GM21786 (cell line): Measurements from ENCODE around the gene PALD1.
"Not testable (repeated sequence)": the region's sequence is repeated elsewhere in the genome, so short reads cannot be mapped to it uniquely, and the experiment has no call there.

Source experiments
- ATAC-seq: cut with Tn5 transposase; IDR thresholded peaks from one replicate; pipeline ENCODE4 v1.9.1; 2021; ENCODE audit not compliant: unreplicated experiment

PALD1 gene

DNA sequence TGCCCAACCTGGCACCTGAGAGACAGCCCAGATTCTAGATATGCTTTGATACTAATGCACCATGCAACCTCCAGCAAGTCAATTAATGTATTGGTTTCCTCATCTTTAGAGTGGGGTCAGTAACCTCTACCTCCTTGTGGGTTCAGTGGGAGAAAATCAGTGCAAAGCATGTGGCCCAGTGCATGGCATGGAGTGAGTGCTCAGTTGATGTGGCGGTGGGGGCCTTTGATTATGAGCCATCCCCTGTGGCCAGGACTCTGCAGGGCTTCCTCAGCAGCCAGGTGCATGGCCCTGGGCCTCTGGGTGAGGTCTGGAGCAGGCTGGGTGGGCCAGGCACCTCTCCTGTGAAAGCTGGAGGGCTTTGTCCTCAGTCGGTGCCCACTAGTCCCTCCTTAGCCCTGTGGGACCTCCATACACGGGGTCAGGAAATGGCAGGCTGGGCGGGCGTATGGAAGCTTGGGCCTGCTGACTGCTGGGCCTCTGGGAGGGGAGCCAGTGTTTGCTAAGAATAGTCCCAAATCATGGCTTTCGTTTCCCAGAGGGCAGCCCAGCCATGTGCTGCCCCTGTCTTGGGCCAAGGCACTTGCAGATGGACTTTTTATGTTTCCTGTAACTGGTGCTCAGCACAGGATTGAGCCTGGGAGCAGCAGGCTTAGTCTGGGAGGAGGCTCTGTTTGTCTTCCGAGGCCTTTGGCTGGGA, 3.4 kb downstream of the PALD1 start:
- ATAC-seq, result no peak

DNA sequence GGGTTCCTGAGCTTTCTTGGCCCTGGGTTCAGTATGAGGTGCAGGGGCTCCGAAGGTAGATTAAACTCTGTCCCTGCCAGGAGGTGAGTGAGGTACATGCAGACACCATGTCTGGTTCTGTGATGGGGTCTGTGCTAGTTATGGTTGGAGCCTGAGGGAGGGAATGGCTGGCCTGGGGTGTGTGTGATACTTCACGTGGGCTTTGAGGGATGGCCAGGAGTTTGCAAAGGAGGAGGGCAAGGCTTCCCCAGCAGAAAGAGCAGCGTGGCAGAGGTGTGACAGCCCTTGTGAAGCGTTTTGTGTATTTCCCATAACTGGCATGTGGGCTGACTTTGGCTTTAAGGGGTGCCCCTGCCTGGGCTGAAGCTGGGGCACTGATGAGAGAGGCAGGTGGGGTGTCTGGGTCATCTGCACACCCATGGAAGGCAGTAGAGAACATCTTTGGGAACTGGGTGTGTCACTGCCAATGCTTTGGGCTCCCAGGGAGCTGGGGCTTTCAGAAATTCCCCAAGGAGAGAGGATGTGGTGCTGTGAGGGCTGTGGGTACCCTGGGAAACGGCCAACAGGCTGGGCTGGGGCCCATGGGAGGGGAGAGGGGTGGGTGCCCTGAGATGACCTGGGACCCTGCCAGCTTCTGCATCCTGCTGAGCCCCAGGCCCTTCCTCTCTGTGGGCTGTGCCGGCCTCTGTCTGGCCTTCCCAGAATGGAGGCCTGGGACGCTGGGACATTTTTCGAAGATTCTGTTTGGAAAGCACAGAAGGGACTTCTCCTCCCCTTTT, 4.6 kb downstream of the PALD1 start:
- ATAC-seq, result no peak

DNA sequence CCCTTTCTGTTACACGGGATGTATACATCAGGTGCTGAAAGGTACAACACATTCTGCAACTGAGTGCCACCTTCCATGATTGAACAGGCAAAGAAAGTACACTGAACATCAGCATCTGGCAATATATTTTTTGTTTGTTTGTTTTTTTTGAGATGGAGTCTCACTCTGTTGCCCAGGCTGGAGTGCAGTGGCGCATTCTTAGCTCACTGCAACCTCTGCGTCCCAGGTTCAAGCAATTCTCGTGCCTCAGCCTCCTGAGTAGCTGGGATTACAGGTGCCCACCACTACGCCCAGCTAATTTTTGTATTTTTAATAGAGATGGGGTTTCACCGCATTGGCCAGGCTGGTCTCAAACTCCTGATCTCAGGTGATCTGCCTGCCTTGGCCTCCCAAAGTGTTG, 5.3 kb downstream of the PALD1 start:
- not testable (repeated sequence) for ATAC-seq

DNA sequence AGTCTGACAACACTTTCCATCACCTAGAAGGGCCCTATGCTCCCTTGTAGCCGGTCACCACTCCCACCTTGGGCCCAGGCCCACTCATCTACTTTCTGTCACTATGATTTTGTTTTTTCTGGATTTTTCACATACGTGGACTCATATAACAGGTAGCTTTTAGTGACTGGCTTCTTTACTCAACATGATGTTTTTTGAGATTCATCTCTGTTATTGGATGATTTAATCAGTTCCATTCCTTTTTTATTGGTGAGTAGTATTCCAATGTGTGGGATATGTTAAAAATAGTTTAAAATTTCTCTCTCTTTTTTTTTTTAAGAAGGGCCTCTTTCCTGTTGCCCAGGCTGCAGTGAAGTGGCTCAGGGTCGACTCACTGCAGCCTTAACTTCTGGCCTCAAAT, 9.3 kb downstream of the PALD1 start:
- ATAC-seq, result no peak

DNA sequence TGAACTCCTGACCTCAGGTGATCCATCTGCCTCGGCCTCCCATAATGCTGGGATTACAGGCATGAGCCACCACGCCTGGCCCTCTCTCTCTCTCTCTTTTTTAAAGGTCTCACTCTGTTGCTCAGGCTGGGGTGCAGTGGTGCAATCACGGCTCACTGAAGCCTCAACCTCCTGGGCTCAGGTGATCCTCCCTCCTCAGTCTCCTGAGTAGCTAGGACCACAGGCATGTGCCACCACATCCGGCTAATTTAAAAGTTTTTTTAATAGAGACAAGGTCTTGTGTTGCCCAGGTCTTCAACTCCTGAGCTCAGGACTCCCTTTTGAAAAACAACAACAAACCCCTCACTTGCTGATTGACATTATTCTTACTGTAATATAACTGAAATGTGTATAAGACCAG, 11.6 kb downstream of the PALD1 start:
- no peak for ATAC-seq

DNA sequence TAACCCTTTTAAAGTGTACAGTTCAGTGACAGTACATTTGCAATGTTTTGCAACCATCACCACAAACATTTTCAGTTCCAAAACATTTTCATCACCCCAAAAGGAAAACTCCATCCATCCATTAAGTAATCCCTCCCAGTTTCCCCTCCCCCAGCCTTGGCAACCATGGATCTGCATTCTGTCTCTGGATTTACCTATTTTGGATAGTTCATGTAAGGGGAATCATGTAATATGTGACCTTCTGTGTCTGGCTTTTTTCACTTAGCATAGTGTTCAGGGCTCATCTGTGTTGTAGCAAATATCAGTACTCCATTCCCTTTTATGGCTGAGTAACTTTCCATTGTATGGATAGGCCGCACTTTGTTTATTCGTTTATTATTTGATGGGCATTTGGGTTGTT, 13.0 kb downstream of the PALD1 start:
- no peak for ATAC-seq

DNA sequence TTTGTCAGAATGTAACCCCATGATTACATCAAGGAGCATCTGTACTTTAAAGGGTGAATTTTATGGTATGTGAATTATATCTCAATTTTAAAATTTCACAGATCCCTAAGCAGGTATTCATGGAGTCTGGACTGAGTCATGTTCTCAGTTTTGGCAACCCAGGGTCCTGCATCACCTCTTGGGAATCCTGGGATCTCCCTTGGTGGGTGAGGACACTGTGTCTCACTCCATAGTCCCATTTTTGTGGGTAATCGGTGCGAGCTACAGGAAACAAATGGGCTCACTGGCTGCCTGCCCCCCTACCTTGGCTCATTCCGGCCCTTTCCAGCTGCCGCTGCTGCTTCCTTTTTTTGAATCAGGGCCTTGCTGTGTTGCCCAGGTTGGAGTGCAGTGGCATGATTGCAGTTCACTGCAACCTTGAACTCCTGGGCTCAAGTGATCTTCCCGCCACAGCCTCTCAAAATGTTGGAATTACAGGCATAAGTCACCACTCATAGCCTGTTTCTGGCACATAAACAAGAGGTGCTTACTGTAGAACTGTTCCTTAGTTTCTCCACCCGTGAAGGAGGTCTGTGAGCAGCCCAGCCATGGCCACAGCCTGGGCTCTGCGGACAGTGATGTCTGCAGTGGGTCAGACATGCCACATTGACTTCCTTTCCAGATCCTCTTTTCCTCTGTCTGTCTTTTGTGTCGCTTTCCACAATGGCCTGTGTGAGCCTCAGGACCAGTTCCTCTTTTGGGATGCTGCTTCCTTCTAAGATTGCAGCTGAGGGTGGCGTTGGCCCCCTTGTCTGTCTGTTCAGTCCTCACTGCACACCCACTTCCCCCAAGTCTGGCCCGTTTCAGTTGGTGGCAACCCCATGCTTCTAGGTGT, 14.5 kb downstream of the PALD1 start:
- peak; percentile 31 for ATAC-seq

DNA sequence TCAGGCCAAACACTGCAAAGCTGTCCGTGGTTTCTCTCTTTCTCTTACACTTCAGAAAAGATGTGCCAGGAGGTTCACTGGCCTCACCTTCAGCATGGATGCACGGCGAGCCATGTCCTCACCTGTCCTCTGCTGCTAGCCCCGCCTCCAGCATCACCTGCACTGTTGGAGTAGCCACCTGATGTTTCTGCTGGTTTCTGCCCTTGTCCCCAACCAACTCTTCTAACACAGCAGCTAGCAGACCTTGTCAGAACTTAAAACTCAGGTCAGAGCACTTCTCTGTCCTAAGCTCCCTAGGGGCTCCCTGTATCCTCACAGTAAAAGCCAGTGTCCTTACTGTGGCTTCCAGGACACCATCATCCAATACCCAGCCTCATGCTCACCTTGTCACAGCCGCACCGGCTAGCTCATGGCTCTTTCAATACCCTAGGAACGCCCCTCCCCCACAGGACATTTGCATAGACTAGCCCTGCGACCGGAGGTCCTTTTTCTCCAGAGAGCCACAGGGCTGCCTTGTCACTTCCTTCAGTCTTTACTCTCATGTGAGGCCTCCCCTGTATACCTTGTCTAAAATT, 15.2 kb downstream of the PALD1 start:
- ATAC-seq, result peak; percentile 66

DNA sequence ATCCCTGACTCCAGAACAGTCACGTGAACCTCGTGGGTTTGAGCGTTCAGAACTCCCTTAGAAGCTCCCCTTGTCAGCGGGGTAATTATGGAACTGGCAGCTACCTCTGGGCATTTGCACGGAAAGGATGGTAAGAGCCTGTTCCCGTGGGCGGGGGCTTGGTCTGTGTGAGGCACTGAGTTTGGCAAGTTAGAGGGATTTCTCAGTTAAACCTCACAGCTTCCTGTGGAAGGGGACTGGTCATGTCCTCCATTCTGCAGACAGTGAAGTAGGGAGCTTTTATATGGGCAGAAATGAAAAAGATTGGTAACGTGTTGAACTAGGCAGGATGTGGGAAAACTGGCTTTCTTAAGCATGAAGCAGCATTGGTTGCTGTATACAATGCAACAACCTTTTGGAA, 16.0 kb downstream of the PALD1 start:
- ATAC-seq, result no peak

DNA sequence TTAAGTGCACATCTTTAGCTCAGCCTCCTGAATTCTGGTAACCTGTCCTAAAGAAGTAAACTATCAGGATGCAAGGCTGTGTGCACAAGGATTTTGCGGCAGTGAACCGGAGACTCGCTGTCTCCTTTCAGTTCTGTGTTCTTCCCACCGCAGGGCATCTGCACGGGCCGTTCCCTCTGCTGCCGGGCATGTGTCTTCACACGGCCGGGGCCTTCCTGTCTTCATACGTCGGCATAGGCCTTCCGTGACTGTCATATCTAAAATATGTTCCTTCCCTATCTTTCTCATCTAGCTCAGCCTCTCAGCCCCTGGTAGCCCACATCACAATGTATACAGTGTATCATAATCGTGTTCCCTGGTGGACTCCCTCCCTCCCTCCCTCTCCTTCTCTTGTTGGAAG, 16.4 kb downstream of the PALD1 start:
- no peak for ATAC-seq

DNA sequence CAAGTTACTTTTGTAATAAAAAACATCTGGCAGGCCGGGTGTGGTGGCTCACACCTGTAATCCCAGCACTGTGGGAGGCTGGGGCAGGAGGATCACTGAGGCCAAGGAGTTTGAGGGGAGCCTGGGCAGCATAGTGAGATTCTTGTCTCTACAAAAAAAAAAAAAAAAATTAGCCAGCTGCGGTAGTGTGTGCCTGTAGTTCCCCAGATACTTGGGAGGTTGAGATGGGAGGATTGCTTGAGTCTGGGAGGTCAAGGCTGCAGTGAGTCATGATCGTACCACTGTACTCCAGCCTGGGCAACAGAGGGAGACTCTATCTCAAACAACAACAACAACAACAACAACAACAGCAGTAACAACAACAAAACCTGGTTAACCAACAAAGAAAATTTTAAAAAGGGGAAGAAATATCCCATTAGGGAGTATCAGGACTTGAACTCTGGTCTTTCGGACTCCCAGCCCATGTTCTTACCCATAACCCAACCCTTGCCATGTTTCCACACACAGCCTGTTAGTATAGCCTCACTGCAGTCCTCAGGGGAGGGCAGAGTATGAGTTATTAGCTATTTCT, 17.2 kb downstream of the PALD1 start:
- no peak for ATAC-seq

DNA sequence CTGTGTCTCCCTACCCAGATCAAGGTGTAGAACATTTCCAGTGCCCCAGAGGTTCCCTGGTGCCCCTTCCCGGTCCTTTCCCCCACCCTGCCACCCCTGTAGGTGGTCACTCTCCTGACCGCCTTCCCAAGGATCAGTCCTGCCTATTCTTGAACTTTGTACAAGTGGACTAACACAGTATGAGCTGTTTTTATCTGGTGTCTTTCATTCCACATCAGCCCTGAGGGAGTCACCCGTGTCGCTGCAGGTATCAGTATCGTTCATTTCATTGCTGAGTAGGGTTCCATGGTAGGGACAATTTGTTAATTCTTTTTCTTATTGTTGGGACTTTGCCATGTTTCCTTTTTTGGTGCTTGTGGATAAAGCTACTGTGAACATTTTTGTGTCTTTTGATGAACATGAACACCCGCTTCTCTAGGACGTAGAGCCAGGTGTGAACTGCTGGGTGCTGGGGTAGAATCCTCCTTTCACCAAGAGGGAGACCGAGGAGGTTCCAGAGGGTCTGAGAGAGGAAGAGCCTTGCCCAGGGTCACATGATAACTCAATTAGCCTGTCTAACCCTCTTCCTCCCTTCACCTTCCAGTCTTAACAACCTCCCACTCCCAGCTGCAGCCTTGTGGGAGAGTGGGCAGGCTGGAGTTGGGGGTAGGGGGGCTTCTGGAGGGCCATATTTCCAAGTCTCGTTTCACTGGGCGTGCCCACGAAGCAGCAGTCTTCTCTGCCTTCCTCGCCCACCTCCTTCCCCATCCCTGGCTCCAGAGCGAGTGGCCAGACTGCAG, 18.0 kb downstream of the PALD1 start:
- ATAC-seq, result no peak

DNA sequence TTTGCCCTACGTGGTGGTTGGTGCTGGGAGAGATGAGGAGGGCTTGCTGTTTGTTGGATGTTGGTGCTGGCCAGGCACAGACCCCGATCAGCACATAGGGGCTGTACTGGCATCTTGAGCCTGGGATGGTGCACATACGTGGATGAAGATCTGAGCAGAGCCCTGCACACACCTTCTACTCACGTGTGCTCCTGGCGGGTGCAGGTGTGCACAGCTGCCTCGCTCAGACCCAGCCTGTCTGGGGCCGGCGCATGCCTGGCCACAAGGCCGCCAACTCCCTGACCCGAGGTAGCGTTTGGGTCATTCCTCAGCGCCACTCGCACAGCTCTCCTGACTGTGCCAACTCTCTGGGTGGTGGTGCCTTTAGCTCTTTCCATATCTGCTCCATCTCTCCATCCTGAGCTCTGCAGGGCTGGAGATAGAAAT, 18.6 kb downstream of the PALD1 start:
- no peak for ATAC-seq

DNA sequence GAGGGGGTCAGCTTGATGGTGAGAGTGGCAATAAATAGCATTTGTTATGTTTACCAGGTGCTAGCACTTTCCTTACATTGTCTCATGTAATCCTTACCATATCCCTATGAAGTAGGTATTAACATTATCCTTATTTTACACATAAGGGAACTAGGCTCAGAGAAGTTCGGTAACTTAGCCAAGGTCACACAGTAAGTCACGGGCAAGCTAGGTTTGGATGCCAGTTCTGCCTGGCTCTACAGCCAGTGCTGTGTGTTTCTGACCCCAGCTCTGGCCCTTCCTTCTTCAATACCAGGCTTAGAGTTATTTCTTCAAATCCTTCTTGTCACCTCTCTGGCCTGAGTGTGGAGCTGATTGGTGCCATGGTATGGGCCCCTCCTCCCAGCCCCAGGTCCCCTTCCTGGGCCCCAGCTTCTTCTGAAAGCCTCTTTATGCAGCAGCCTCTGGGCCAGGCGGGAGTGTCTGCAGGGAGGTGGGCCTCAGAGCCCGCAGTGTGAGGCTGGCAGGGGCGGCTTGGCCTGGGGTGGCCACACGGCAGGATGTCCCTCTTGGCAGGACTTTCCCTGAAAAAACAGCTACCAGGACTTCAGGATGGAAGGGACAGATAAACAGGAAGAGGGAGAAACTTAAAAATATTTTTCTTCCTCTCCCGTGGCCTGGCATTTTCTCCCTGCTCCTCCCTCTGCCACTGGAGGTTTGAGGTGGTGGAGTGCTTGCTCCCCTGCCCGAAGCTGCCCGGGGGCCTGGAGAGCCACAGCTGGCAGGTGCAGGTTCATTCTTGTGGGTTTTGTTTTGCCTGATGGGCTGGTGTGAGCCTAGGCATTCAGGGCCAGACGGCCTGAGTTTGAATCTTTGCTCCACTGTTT, 20.6 kb downstream of the PALD1 start:
- no peak for ATAC-seq

DNA sequence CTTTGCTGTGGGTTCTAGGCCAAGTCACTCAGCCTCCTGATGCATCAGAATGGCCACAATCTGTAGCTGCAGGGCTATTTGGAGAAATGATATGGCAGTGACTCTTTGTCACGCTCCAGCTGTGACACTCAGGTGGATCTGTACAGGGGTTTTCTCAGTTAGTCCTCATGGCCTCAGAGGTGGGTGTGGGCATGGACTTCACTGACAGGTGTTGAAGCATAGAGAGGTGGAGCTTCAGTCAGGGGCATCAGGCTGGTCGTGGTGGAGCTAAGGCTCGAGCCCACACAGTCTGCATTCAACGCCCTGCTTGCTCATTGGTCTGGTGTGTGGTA, 21.2 kb downstream of the PALD1 start:
- ATAC-seq, result no peak

DNA sequence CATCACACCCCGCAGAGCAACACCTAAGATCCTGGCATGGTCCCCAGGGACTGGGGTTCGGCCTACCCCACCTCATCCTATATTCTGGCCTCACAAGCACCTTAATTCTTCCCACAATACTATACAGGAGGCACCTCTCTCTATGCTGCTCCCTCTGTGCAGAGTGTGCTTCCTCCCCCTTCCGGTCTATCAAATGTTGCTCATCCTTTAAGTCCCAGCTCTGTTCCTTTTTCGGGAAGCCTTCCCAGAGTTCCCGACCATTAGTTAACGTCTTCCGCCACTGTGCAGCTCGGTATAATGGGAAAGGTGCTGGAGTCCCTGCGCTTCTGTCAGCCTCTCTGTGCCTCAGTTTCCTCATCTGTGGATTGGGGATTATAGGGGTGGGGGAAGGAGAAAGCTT, 21.8 kb downstream of the PALD1 start:
- ATAC-seq, result no peak

DNA sequence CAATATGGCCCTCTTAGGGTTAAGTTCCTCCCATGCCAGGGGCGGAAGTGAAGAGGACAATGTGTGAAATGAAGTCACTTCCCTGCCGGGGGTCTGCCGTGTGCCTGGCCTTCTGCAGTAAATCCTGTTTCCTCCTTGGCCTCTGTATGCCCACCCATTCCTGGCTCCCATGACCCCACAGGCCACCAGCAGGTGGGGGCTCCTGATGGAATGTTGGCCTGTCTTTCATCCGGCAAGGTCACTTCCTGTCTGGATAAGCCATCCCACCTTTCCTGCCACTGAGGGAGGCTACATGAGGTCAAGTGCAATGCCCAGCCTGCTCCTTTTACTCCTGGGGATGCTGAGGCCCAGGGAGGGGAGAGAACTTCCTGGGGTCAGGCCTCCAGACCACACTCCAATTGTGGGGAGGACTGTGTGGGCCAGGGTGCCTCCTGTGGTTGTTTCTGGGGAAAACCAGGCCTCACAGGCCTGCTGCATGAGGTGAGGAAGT, 22.3 kb downstream of the PALD1 start:
- no peak for ATAC-seq

DNA sequence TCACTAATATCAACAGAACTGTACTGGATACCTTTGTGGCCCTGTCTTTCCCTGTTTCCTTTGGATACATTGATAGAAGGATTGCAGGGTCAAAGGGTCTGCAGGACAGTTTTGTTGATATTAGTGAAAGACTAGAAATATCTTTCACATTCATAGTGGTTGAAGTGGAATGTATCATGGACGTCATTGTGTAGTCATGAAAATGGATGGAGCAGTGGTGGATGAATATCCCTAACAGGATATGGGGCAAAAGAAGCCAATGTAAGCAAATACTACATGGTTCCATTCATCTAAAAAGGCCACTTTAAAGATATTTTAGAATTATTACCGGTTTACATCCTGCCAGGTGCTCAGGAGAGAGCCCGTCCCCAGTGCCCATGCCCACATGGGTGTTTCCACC, 23.8 kb downstream of the PALD1 start:
- ATAC-seq, result no peak

DNA sequence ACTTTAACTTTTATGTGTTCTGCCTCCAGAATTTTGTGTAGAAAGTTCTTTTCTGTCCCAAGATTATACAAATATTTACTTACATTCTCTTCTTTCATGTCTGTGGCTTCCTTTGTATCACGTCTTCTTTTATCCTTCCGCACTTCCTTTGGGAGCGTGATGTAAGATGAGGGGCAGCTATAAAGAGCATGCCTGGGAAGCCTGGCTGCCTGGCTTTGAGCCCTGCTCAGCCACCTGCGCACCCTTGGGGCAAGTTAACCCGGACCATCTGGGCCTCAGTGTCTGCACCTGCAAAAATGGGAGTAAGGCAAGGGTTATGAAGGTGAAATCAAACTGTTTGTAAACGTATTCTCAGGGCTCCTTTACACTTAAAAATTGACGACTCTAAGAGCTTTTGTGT, 25.2 kb downstream of the PALD1 start:
- no peak for ATAC-seq
